ENCODE results near the gene NME5. TPM values are rescaled to one million over a fixed set of nuclear protein-coding genes. Genes with fewer than 3 reads are reported as not detected.
A peak's percentile ranks its signal among the peaks of the same experiment; 100 is the strongest.
"Not testable (repeated sequence)": the region's sequence is repeated elsewhere in the genome, so short reads cannot be mapped to it uniquely, and the experiment has no call there.

NME5 gene
- total RNA-seq, 1 donor from 2014 or later = 0.60 TPM

- no peak for DNase-seq (ENCODE audit: low read depth in 2 of 2)
Observed at GRCh38 chr5:138078006-138078643, 61.1 kb downstream of the NME5 start.

GRCh38 chr5:138077064-138077696 is 62.0 kb downstream of the NME5 start:
- peak; percentile 74 to 80 for DNase-seq (ENCODE audit: low read depth in 2 of 2)

GRCh38 chr5:138070026-138070425 is 69.2 kb downstream of the NME5 start:
- not testable (repeated sequence) for DNase-seq (ENCODE audit: low read depth in 2 of 2)

- peak; percentile 81 to 85 for DNase-seq (ENCODE audit: low read depth in 2 of 2)
Observed at GRCh38 chr5:138068742-138069600, 70.3 kb downstream of the NME5 start.

GRCh38 chr5:138067945-138068344 is 71.3 kb downstream of the NME5 start:
- DNase-seq (ENCODE audit: low read depth in 2 of 2) = no peak

Other genes with a start within 250 kb of the NME5 start
- gene PKD2L2, start 250.0 kb downstream of the NME5 start, total RNA-seq = not detected in 2 replicates
- gene FAM13B, start 106.3 kb downstream of the NME5 start, total RNA-seq = 10.9 and 21.6 TPM in 2 replicates
- not detected in 2 replicates for gene WNT8A, start 55.4 kb downstream of the NME5 start, total RNA-seq
- 18.3 and 24.2 TPM in 2 replicates for gene BRD8, start 39.2 kb upstream of the NME5 start, total RNA-seq
- gene KIF20A, start 39.7 kb upstream of the NME5 start, total RNA-seq = 8.1 and 28.1 TPM in 2 replicates
- 22.7 and 28.4 TPM in 2 replicates for gene CDC23, start 73.9 kb upstream of the NME5 start, total RNA-seq
- not detected in 2 replicates for gene GFRA3, start 135.2 kb upstream of the NME5 start, total RNA-seq
- gene CDC25C, start 192.4 kb upstream of the NME5 start, total RNA-seq = 0.79 and 3.9 TPM in 2 replicates
- 29.2 and 31.5 TPM in 2 replicates for gene FAM53C, start 198.8 kb upstream of the NME5 start, total RNA-seq
- 37.3 and 41.9 TPM in 2 replicates for gene KDM3B, start 213.3 kb upstream of the NME5 start, total RNA-seq

Measured in lung microvascular endothelial cell (primary cell).